Upper lobe of left lung (tissue), 6 donors: ENCODE data around the gene CHMP1B. TPM values are rescaled to one million over a fixed set of nuclear protein-coding genes. Genes with fewer than 3 reads are reported as not detected.
A peak's percentile ranks its signal among the peaks of the same experiment; 100 is the strongest.
"Not testable (repeated sequence)": the region's sequence is repeated elsewhere in the genome, so short reads cannot be mapped to it uniquely, and the experiment has no call there.

Experiments
- ATAC-seq, 2 donors: fragments of 200-7000 bp; cut with Tn5 transposase; one replicate each; pipeline ENCODE4 v1.9.1; 2022; ENCODE audit warnings: mild to moderate bottlenecking in 2 of 2, moderate library complexity in 2 of 2; ENCODE audit not compliant: low FRiP score in 2 of 2
- DNase-seq, 2 donors: peaks; one replicate each; pipeline ENCODE4 v3.0.0-alpha.2; 2019 to 2020
- H3K27ac ChIP-seq, 4 donors: fragments of 200-600 bp; sonication (generic); one replicate each; pipeline ENCODE4 v1.5.1; 2016 to 2019
- H3K27me3 ChIP-seq, 4 donors: fragments of 200-600 bp; sonication (generic); one replicate each; pipeline ENCODE4 v1.5.1; 2017 to 2019
- H3K36me3 ChIP-seq, 4 donors: fragments of 200-600 bp; sonication (generic); one replicate each; pipeline ENCODE4 v1.5.1; 2016 to 2019
- H3K4me1 ChIP-seq, 4 donors: fragments of 200-600 bp; sonication (generic); one replicate each; pipeline ENCODE4 v1.5.1; 2018 to 2019
- H3K4me3 ChIP-seq, 4 donors: fragments of 200-600 bp; sonication (generic); one replicate each; pipeline ENCODE4 v1.5.1; 2017 to 2019; ENCODE audit warnings: mild to moderate bottlenecking in 2 of 4, moderate library complexity in 1 of 4
- H3K9me3 ChIP-seq, 4 donors: fragments of 200-600 bp; sonication (generic); one replicate each; pipeline ENCODE4 v1.5.1; 2018 to 2019
- CTCF ChIP-seq, 6 experiments: fragments of 450-650 bp in 4 of 6; fragments of 200-600 bp in 2 of 6; sonication (generic) in 2 of 6; IDR thresholded peaks; one replicate each; pipeline ENCODE4 v1.5.1; 2016 to 2019; ENCODE audit warnings: antibody characterized with exemption in 6 of 6
- EP300 ChIP-seq, 4 donors: sonication (generic); formaldehyde crosslinking; IDR thresholded peaks; one replicate each; pipeline ENCODE4 v1.5.1; 2017; ENCODE audit warnings: antibody characterized with exemption in 4 of 4, control low read depth in 2 of 4
- POLR2A ChIP-seq, 4 donors: fragments of 450-650 bp; IDR thresholded peaks; one replicate each; pipeline ENCODE4 v1.5.1; 2016 to 2017; ENCODE audit warnings: antibody characterized with exemption in 4 of 4, mild to moderate bottlenecking in 2 of 4
- POLR2AphosphoS5 ChIP-seq, 2 donors: sonication (generic); formaldehyde crosslinking; IDR thresholded peaks; one replicate each; pipeline ENCODE4 v1.5.1; 2017; ENCODE audit warnings: antibody characterized with exemption in 2 of 2
- WGBS, 2 donors: methylation state at CpG; one replicate each; pipeline ENCODE4 v1.1.5; 2017 to 2018; 5-methylcytosine and 5-hydroxymethylcytosine counted together
- total RNA-seq, 6 donors: library from RNA; depleted of rRNA in 4 of 6; stranded (reverse); fragments of >200 nt in 4 of 6; gene quantifications; one replicate each; pipeline versions ENCODE4 v1.1.0 to v1.2.1, GENCODE V29; 2016 to 2021
- donor health status: DM: no; HTN: no; CAD: no; lungs with moderate emphysema.
- donor health status: DM: no; HTN: yes; CAD: no; lungs with severe emphysema.

Gene CHMP1B
- total RNA-seq, 6 donors from 2014 or later: 29.3 to 61.4 (median 50.0) TPM

DNA sequence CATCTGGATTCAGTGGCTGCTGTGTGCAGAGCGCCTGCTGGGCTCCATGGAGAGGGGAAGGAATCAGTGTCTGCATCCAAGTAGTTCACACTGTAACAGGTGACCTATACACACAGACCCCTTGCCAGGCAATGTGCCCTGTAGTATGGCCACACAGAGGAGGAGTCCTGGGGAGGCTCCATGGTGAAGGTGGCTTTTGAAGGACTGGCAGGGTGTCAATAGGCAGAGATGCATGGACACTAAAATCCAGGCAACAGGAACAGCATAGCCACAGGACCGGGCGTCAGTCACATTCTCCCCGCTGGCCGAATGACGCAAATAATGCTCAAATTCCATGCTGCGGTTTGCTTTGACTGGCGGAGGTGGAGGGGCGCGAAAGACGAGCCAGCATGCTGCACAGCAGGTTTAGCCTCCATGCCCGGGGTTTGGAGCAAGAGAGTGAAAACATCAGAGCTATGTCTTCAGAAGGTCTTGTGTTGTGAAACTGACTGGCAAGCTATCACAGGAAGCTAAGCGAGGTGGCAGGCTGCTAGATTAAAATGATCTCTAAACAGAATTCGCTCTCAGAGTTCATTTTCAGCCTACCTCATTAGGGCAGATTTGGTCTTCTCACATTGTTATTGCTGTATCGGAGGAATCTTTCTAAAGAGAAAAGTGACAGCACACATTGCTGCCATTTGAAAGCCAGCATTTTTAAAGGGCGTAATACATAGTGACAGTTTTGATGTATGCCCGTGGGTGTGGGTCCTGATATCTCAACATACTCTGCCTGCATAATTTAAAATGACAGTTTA, 1.2 kb upstream of the CHMP1B start:
- Histone ChIP-seq H3K27ac (peak overlapping the region; percentile 95 to 97 (median 96)), H3K4me1 (peaks cover 16 to 37% (median 28%) of the 10 kb centered on the region in 4 donors), H3K9me3 (no peaks in the 10 kb centered on the region), H3K36me3 (peaks cover 0 to 5% (median 0%) of the 10 kb centered on the region in 4 donors), H3K4me3 (peak overlapping the region; percentile 50 to 92 (median 78)), H3K27me3 (no peaks in the 10 kb centered on the region)
- TF ChIP-seq CTCF (IDR thresholded peaks at IDR 0.05) (no peak), POLR2AphosphoS5 (IDR thresholded peaks at IDR 0.05) (peak; percentile 25 to 73), POLR2A (IDR thresholded peaks at IDR 0.05) (peak in 2 of 4 donors; percentile 30 to 70)
- DNase-seq (peak in 1 of 2 donors; percentile 76), ATAC-seq (peak; percentile 74 to 77)
- 12 to 24% methylated on average over 8 to 17 of the region's 17 CpGs for WGBS, 2 donors

GRCh38 chr18:11850821-11851145, 430 bp upstream of the CHMP1B start:
- TF ChIP-seq POLR2AphosphoS5 (IDR thresholded peaks at IDR 0.05) (no peak), CTCF (IDR thresholded peaks at IDR 0.05) (no peak), EP300 (IDR thresholded peaks at IDR 0.05) (no peak), POLR2A (IDR thresholded peaks at IDR 0.05) (no peak)
- Histone ChIP-seq H3K4me1 (peaks cover 16 to 40% (median 29%) of the 10 kb centered on the region in 4 donors), H3K27ac (peak overlapping the region; percentile 95 to 97 (median 96)), H3K27me3 (no peaks in the 10 kb centered on the region), H3K36me3 (peaks cover 0 to 10% (median 0%) of the 10 kb centered on the region in 4 donors), H3K9me3 (no peaks in the 10 kb centered on the region), H3K4me3 (peak overlapping the region; percentile 50 to 92 (median 78))
- peak; percentile 45 to 77 for ATAC-seq
- 0% methylated on average over 10 of the region's 10 CpGs for WGBS, 2 donors
- DNase-seq: no peak

- Histone ChIP-seq H3K4me1 (peaks cover 16 to 49% (median 34%) of the 10 kb centered on the region in 4 donors), H3K27ac (peak overlapping the region; percentile 95 to 97 (median 96)), H3K27me3 (no peaks in the 10 kb centered on the region), H3K9me3 (no peaks in the 10 kb centered on the region), H3K36me3 (peaks cover 0 to 13% (median 0%) of the 10 kb centered on the region in 4 donors), H3K4me3 (peak overlapping the region; percentile 71 to 92 (median 78))
- ATAC-seq (peak; percentile 52 to 68), DNase-seq (peak; percentile 61 to 86)
- TF ChIP-seq CTCF (IDR thresholded peaks at IDR 0.05): no peak
- no peak for TF ChIP-seq POLR2A (IDR thresholded peaks at IDR 0.05)
- no peak for TF ChIP-seq POLR2AphosphoS5 (IDR thresholded peaks at IDR 0.05)
- TF ChIP-seq EP300 (IDR thresholded peaks at IDR 0.05): no peak
- 1 to 2% methylated on average over 5 to 10 of the region's 23 CpGs for WGBS, 2 donors
Observed at GRCh38 chr18:11851806-11852337, 659 bp downstream of the CHMP1B start.

DNA sequence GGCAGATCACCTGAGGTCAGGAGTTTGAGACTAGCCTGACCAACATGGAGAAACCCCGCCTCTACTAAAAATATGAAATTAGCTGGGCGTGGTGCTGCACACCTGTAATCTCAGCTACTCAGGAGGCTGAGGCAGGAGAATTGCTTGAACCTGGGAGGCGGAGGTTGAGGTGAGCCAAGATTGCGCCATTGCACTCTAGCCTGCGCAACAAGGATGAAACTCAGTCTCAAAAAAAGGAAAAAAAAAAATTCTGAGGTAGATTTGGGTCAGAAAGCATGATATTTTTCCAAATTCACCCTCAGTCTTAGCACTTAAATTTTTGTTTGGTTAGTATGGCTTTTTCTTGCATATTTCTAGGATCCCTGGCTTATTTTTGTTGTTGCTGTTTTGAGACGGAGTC, 3.3 kb downstream of the CHMP1B start:
- ATAC-seq, H3K9me3 ChIP-seq, H3K4me3 ChIP-seq, DNase-seq, H3K27ac ChIP-seq, H3K27me3 ChIP-seq: not testable (repeated sequence)
- H3K36me3 ChIP-seq: peaks cover 0 to 13% (median 0%) of the 10 kb centered on the region in 4 donors
- H3K4me1 ChIP-seq: peaks cover 16 to 58% (median 37%) of the 10 kb centered on the region in 4 donors
- WGBS, 2 donors: 90 to 95% methylated on average over 6 of the region's 6 CpGs

- Histone ChIP-seq H3K4me1 (peaks cover 16 to 60% (median 30%) of the 10 kb centered on the region in 4 donors), H3K27ac (peak overlapping the region; percentile 40 to 71 (median 55)), H3K9me3 (no peaks in the 10 kb centered on the region), H3K4me3 (no peak overlapping the region), H3K27me3 (no peaks in the 10 kb centered on the region), H3K36me3 (peaks cover 0 to 13% (median 0%) of the 10 kb centered on the region in 4 donors)
- DNase-seq (peak in 1 of 2 donors; percentile 78), ATAC-seq (peak; percentile 28 to 91)
- 41 to 50% methylated on average over 10 to 11 of the region's 11 CpGs for WGBS, 2 donors
- TF ChIP-seq EP300 (IDR thresholded peaks at IDR 0.05): peak in 2 of 4 donors; percentile 71 to 78
- peak in 1 of 4 donors; percentile 49 for TF ChIP-seq POLR2A (IDR thresholded peaks at IDR 0.05)
- peak; percentile 28 to 53 for TF ChIP-seq POLR2AphosphoS5 (IDR thresholded peaks at IDR 0.05)
- TF ChIP-seq CTCF (IDR thresholded peaks at IDR 0.05): no peak
Observed at GRCh38 chr18:11857177-11857887, 6.1 kb downstream of the CHMP1B start.
